GM18499 (cell line): ENCODE measurements around the gene PLCB1.

ENCODE experiments used
- ATAC-seq: cut with Tn5 transposase; IDR thresholded peaks from one replicate; pipeline ENCODE4 v1.9.1; 2021; ENCODE audit warnings: moderate number of reproducible peaks; ENCODE audit not compliant: insufficient read depth, unreplicated experiment

The PLCB1 gene

GRCh38 chr20:8291873-8292272 lies 159.8 kb downstream of the PLCB1 start:
- ATAC-seq, result no peak

- no peak for ATAC-seq
These were observed 160.7 kb downstream of the PLCB1 start for GRCh38 chr20:8292793-8293192.

- ATAC-seq, result no peak
These were observed 161.7 kb downstream of the PLCB1 start for GRCh38 chr20:8293750-8294149.

- ATAC-seq, result no peak
These were observed 164.5 kb downstream of the PLCB1 start for GRCh38 chr20:8296536-8296935.

GRCh38 chr20:8298426-8299043 lies 166.5 kb downstream of the PLCB1 start:
- ATAC-seq, result no peak

GRCh38 chr20:8299921-8300320 lies 167.9 kb downstream of the PLCB1 start:
- no peak for ATAC-seq

- ATAC-seq, result no peak
These were observed 169.6 kb downstream of the PLCB1 start for GRCh38 chr20:8301655-8302054.

- no peak for ATAC-seq
These were observed 171.6 kb downstream of the PLCB1 start for GRCh38 chr20:8303651-8304050.

GRCh38 chr20:8304124-8304816 lies 172.2 kb downstream of the PLCB1 start:
- no peak for ATAC-seq

- no peak for ATAC-seq
These were observed 173.4 kb downstream of the PLCB1 start for GRCh38 chr20:8305449-8305978.

GRCh38 chr20:8306937-8307336 lies 174.9 kb downstream of the PLCB1 start:
- ATAC-seq, result no peak

- ATAC-seq, result no peak
These were observed 177.6 kb downstream of the PLCB1 start for GRCh38 chr20:8309634-8310033.

GRCh38 chr20:8310618-8311017 lies 178.6 kb downstream of the PLCB1 start:
- ATAC-seq, result no peak

- ATAC-seq, result no peak
These were observed 181.0 kb downstream of the PLCB1 start for GRCh38 chr20:8313073-8313472.

GRCh38 chr20:8315639-8316573 lies 183.8 kb downstream of the PLCB1 start:
- no peak for ATAC-seq

GRCh38 chr20:8317448-8317847 lies 185.4 kb downstream of the PLCB1 start:
- ATAC-seq, result no peak

- no peak for ATAC-seq
These were observed 187.0 kb downstream of the PLCB1 start for GRCh38 chr20:8318965-8319625.

GRCh38 chr20:8320306-8320705 lies 188.2 kb downstream of the PLCB1 start:
- no peak for ATAC-seq

- no peak for ATAC-seq
These were observed 188.9 kb downstream of the PLCB1 start for GRCh38 chr20:8321001-8321400.

- ATAC-seq, result no peak
These were observed 190.7 kb downstream of the PLCB1 start for GRCh38 chr20:8322662-8323217.
